ENCODE measurements around the gene NOS3. TPM values are rescaled to one million over a fixed set of nuclear protein-coding genes. Genes with fewer than 3 reads are reported as not detected.

NOS3 gene
- total RNA-seq, 1 experiment from 2014 or later: not detected

Other genes with a start within 250 kb of the NOS3 start
- gene TMEM176B, start 190.7 kb upstream of the NOS3 start, total RNA-seq (2014; rRNA removed; shearing (Covaris generic)): 0.63 and 1.4 TPM in 2 replicates
- not detected in 2 replicates for gene TMEM176A, start 190.2 kb upstream of the NOS3 start, total RNA-seq (2014; rRNA removed; shearing (Covaris generic))
- gene AOC1, start 138.5 kb upstream of the NOS3 start, total RNA-seq (2014; rRNA removed; shearing (Covaris generic)): 0.05 and 0.21 TPM in 2 replicates
- gene KCNH2, start 12.7 kb upstream of the NOS3 start, total RNA-seq (2014; rRNA removed; shearing (Covaris generic)): 0.05 and 0.37 TPM in 2 replicates
- 0.13 and 0.27 TPM in 2 replicates for gene ATG9B, start 33.5 kb downstream of the NOS3 start, total RNA-seq (2014; rRNA removed; shearing (Covaris generic))
- 47.9 and 55.7 TPM in 2 replicates for gene ABCB8, start 37.4 kb downstream of the NOS3 start, total RNA-seq (2014; rRNA removed; shearing (Covaris generic))
- 0.42 and 0.93 TPM in 2 replicates for gene ASIC3, start 57.5 kb downstream of the NOS3 start, total RNA-seq (2014; rRNA removed; shearing (Covaris generic))
- 80.8 TPM in 2 replicates for gene CDK5, start 66.9 kb downstream of the NOS3 start, total RNA-seq (2014; rRNA removed; shearing (Covaris generic))
- 286 and 311 TPM in 2 replicates for gene SLC4A2, start 68.6 kb downstream of the NOS3 start, total RNA-seq (2014; rRNA removed; shearing (Covaris generic))
- gene FASTK, start 89.8 kb downstream of the NOS3 start, total RNA-seq (2014; rRNA removed; shearing (Covaris generic)): 113 and 130 TPM in 2 replicates
- 38.5 and 38.9 TPM in 2 replicates for gene TMUB1, start 92.5 kb downstream of the NOS3 start, total RNA-seq (2014; rRNA removed; shearing (Covaris generic))
- gene AGAP3, start 95.5 kb downstream of the NOS3 start, total RNA-seq (2014; rRNA removed; shearing (Covaris generic)): 79.6 and 84.4 TPM in 2 replicates
- gene GBX1, start 176.7 kb downstream of the NOS3 start, total RNA-seq (2014; rRNA removed; shearing (Covaris generic)): not detected in 2 replicates
- gene ASB10, start 196.2 kb downstream of the NOS3 start, total RNA-seq (2014; rRNA removed; shearing (Covaris generic)): not detected in 2 replicates
- gene H2BK1, start 219.5 kb downstream of the NOS3 start, total RNA-seq (2014; rRNA removed; shearing (Covaris generic)): not detected in 2 replicates
- 93.5 and 94.6 TPM in 2 replicates for gene ABCF2, start 236.2 kb downstream of the NOS3 start, total RNA-seq (2014; rRNA removed; shearing (Covaris generic))
- gene CHPF2, start 241.5 kb downstream of the NOS3 start, total RNA-seq (2014; rRNA removed; shearing (Covaris generic)): 44.0 and 45.7 TPM in 2 replicates

Measured in SK-MEL-5 (cell line).